ENCODE results near the gene MGAT5B.

Gene MGAT5B

GRCh38 chr17:76981545-76982295 is 113.5 kb downstream of the MGAT5B start:
- no peak for DNase-seq (ENCODE audit: low spot score)

GRCh38 chr17:76982408-76983074 is 114.3 kb downstream of the MGAT5B start:
- peak; percentile 15 for DNase-seq (ENCODE audit: low spot score)

- no peak for DNase-seq (ENCODE audit: low spot score)
Observed at GRCh38 chr17:76983075-76983775, 115.0 kb downstream of the MGAT5B start.

- no peak for DNase-seq (ENCODE audit: low spot score)
Observed at GRCh38 chr17:76986365-76986764, 118.2 kb downstream of the MGAT5B start.

GRCh38 chr17:76987486-76988093 is 119.4 kb downstream of the MGAT5B start:
- no peak for DNase-seq (ENCODE audit: low spot score)

- no peak for DNase-seq (ENCODE audit: low spot score)
Observed at GRCh38 chr17:76988796-76989195, 120.6 kb downstream of the MGAT5B start.

GRCh38 chr17:76989519-76989918 is 121.3 kb downstream of the MGAT5B start:
- no peak for DNase-seq (ENCODE audit: low spot score)

- DNase-seq (ENCODE audit: low spot score): no peak
Observed at GRCh38 chr17:76992891-76993290, 124.7 kb downstream of the MGAT5B start.

- no peak for DNase-seq (ENCODE audit: low spot score)
Observed at GRCh38 chr17:76993651-76994050, 125.4 kb downstream of the MGAT5B start.

- no peak for DNase-seq (ENCODE audit: low spot score)
Observed at GRCh38 chr17:76994237-76994637, 126.0 kb downstream of the MGAT5B start.

- DNase-seq (ENCODE audit: low spot score): no peak
Observed at GRCh38 chr17:76995387-76996105, 127.3 kb downstream of the MGAT5B start.

GRCh38 chr17:76996741-76997694 is 128.8 kb downstream of the MGAT5B start:
- no peak for DNase-seq (ENCODE audit: low spot score)

- peak; percentile 69 for DNase-seq (ENCODE audit: low spot score)
Observed at GRCh38 chr17:76997981-76998531, 129.9 kb downstream of the MGAT5B start.

- DNase-seq (ENCODE audit: low spot score): no peak
Observed at GRCh38 chr17:76998839-76999238, 130.6 kb downstream of the MGAT5B start.
